ENCODE data around the gene JTB. TPM values are rescaled to one million over a fixed set of nuclear protein-coding genes. Genes with fewer than 3 reads are reported as not detected.
A peak's percentile ranks its signal among the peaks of the same experiment; 100 is the strongest.

JTB gene
- total and polyA plus RNA-seq, 9 of the 15 experiments (the other 6 are each of a cell fraction or from before 2014, with no cell fraction given): 24.7 to 308 (median 151) TPM

DNA sequence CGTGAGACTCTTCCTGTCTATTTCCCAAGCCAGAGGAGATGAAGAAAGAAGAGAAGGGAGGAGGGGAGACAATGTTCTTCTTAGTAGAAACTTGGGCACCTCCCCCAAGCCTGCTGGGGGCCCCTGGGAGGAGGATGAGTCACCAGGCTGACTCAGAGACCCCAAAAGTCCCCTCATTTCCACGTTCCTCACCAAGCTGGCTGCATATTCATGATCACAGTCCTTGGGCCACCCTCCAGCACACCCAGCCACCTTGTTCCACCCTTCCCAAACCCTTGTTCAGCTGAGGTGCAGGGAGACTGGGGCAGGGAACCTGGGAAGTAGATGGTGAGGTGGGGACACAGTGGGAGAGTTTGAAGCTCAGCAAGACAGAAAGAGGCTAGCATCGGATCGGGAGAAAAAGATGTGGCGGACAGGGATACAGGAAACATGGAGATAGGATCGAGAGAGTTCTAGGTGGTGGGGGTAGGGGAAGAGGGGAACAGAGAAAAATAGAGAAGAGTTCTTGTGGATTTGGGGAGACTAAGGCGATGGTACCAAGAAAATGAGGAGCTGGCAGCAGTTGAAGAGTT lies 8.0 kb upstream of the JTB start (continued):
- TF ChIP-seq, protein P1, sequence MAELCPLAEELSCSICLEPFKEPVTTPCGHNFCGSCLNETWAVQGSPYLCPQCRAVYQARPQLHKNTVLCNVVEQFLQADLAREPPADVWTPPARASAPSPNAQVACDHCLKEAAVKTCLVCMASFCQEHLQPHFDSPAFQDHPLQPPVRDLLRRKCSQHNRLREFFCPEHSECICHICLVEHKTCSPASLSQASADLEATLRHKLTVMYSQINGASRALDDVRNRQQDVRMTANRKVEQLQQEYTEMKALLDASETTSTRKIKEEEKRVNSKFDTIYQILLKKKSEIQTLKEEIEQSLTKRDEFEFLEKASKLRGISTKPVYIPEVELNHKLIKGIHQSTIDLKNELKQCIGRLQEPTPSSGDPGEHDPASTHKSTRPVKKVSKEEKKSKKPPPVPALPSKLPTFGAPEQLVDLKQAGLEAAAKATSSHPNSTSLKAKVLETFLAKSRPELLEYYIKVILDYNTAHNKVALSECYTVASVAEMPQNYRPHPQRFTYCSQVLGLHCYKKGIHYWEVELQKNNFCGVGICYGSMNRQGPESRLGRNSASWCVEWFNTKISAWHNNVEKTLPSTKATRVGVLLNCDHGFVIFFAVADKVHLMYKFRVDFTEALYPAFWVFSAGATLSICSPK (IDR thresholded peaks at IDR 0.05; ENCODE audit: borderline replicate concordance): peak; percentile 35; the same call in 1 of the 2 replicates
- TF ChIP-seq SOX6 (IDR thresholded peaks at IDR 0.05): 0 out of 2 replicates have a peak, but pooled peaks have one; percentile 16
- TF ChIP-seq, protein P2, sequence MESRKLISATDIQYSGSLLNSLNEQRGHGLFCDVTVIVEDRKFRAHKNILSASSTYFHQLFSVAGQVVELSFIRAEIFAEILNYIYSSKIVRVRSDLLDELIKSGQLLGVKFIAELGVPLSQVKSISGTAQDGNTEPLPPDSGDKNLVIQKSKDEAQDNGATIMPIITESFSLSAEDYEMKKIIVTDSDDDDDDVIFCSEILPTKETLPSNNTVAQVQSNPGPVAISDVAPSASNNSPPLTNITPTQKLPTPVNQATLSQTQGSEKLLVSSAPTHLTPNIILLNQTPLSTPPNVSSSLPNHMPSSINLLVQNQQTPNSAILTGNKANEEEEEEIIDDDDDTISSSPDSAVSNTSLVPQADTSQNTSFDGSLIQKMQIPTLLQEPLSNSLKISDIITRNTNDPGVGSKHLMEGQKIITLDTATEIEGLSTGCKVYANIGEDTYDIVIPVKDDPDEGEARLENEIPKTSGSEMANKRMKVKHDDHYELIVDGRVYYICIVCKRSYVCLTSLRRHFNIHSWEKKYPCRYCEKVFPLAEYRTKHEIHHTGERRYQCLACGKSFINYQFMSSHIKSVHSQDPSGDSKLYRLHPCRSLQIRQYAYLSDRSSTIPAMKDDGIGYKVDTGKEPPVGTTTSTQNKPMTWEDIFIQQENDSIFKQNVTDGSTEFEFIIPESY (CRISPR knock-in tag; IDR thresholded peaks at IDR 0.05): no peak
- TF ChIP-seq DMBX1 (CRISPR knock-in tag; IDR thresholded peaks at IDR 0.05; ENCODE audit: borderline replicate concordance): no peak
- TF ChIP-seq NFXL1 (CRISPR knock-in tag; IDR thresholded peaks at IDR 0.05): no peak
- peak; percentile 68; the same call in 1 of the 2 replicates for TF ChIP-seq SMARCC2 (IDR thresholded peaks at IDR 0.05; ENCODE audit: low read depth)
- TF ChIP-seq ZBTB1 (CRISPR knock-in tag; IDR thresholded peaks at IDR 0.05; ENCODE audit: borderline replicate concordance, low read depth): no peak
- TF ChIP-seq SLC30A9 (CRISPR knock-in tag; IDR thresholded peaks at IDR 0.05): no peak
- TF ChIP-seq NR1H2 (CRISPR knock-in tag; IDR thresholded peaks at IDR 0.05): no peak
- no peak for TF ChIP-seq GTF2F1 (IDR thresholded peaks at IDR 0.05; ENCODE audit: low read depth, low read length)
- TF ChIP-seq, protein P3, sequence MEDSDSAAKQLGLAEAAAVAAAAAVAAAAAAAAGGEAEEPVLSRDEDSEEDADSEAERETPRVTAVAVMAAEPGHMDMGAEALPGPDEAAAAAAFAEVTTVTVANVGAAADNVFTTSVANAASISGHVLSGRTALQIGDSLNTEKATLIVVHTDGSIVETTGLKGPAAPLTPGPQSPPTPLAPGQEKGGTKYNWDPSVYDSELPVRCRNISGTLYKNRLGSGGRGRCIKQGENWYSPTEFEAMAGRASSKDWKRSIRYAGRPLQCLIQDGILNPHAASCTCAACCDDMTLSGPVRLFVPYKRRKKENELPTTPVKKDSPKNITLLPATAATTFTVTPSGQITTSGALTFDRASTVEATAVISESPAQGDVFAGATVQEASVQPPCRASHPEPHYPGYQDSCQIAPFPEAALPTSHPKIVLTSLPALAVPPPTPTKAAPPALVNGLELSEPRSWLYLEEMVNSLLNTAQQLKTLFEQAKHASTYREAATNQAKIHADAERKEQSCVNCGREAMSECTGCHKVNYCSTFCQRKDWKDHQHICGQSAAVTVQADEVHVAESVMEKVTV (CRISPR knock-in tag; IDR thresholded peaks at IDR 0.05): no peak
- TF ChIP-seq RBFOX2 (IDR thresholded peaks at IDR 0.05; ENCODE audit: low read depth, low read length): peak; percentile 35; the same call in 1 of the 2 replicates
- 0 out of 2 replicates have a peak, but pooled peaks have one; percentile 28 for TF ChIP-seq EP400 (IDR thresholded peaks at IDR 0.05)
- TF ChIP-seq DPF2 (IDR thresholded peaks at IDR 0.05): peak; percentile 90
- no peak for TF ChIP-seq ADNP (tag; IDR thresholded peaks at IDR 0.05)
- no peak for TF ChIP-seq YBX1 (IDR thresholded peaks at IDR 0.05)
- TF ChIP-seq TBL1XR1 (IDR thresholded peaks at IDR 0.05; ENCODE audit: low read length in 2 of 2): no peak
- TF ChIP-seq, protein P4, sequence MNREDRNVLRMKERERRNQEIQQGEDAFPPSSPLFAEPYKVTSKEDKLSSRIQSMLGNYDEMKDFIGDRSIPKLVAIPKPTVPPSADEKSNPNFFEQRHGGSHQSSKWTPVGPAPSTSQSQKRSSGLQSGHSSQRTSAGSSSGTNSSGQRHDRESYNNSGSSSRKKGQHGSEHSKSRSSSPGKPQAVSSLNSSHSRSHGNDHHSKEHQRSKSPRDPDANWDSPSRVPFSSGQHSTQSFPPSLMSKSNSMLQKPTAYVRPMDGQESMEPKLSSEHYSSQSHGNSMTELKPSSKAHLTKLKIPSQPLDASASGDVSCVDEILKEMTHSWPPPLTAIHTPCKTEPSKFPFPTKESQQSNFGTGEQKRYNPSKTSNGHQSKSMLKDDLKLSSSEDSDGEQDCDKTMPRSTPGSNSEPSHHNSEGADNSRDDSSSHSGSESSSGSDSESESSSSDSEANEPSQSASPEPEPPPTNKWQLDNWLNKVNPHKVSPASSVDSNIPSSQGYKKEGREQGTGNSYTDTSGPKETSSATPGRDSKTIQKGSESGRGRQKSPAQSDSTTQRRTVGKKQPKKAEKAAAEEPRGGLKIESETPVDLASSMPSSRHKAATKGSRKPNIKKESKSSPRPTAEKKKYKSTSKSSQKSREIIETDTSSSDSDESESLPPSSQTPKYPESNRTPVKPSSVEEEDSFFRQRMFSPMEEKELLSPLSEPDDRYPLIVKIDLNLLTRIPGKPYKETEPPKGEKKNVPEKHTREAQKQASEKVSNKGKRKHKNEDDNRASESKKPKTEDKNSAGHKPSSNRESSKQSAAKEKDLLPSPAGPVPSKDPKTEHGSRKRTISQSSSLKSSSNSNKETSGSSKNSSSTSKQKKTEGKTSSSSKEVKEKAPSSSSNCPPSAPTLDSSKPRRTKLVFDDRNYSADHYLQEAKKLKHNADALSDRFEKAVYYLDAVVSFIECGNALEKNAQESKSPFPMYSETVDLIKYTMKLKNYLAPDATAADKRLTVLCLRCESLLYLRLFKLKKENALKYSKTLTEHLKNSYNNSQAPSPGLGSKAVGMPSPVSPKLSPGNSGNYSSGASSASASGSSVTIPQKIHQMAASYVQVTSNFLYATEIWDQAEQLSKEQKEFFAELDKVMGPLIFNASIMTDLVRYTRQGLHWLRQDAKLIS (CRISPR knock-in tag; IDR thresholded peaks at IDR 0.05): no peak
- TF ChIP-seq SMARCB1 (IDR thresholded peaks at IDR 0.05; ENCODE audit: insufficient read length, low read depth): no peak
- TF ChIP-seq TCFL5 (CRISPR knock-in tag; conservative IDR thresholded peaks at IDR 0.05): no peak
